Measurements from ENCODE around the gene CDK15. TPM values are rescaled to one million over a fixed set of nuclear protein-coding genes. Genes with fewer than 3 reads are reported as not detected.
A peak's percentile ranks its signal among the peaks of the same experiment; 100 is the strongest.
"Not testable (repeated sequence)": the region's sequence is repeated elsewhere in the genome, so short reads cannot be mapped to it uniquely, and the experiment has no call there.

The CDK15 gene
- total RNA-seq, 1 donor from 2014 or later, result not detected

DNA sequence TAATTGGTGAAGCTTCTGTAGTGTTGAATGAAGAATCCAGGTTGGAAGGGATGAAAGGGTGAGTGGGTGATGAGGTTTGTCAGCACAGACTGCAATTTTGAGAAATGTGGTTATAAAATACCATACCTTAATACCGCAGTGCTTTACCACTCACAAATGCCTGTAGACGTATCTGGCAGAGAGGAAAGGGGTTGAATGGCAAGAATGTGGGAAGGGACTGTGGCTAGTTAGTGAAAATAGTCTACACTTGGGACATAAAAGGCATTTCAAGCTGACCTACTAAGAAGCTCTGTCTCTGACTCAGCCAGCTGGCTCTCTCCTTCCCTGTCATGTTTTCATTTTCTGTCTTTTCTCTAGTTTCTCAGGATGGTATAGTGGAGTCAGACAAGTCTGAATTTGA is 25.1 kb downstream of the CDK15 start:
- no peak for DNase-seq

DNA sequence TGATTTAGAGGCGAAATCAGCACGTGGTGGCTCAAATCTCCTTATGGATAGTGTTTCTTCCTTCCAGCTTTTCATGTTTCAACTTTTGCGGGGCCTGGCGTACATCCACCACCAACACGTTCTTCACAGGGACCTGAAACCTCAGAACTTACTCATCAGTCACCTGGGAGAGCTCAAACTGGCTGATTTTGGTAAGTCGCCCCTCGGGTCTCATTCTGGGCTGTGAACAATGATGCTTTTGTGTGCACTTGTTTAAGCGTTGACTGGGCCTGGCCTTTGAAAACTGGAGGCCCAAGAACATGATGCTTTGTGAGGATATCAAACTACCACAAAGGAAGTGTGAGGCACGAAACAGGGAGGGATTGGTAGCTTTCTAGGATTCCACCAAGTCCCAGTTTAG is 27.4 kb downstream of the CDK15 start:
- no peak for DNase-seq

DNA sequence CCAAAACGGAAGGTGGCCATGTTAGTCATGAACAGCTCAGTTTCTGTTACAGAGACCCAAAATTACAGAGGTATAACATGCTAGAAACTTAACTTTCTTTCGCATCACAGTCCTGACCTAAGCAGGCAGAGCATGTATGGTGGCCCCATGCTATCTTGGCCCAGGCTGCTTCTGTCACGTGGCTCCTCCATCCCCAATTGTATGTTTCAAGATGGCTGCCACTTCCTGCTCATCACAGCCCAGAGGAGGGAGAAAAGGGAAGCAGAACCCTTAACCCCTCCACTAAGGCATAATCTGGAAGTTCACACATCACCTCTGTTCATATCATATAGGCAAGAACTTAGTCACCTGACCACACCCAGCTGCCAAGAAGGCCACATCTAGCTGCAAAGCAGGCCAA is 28.7 kb downstream of the CDK15 start:
- DNase-seq, result no peak

DNA sequence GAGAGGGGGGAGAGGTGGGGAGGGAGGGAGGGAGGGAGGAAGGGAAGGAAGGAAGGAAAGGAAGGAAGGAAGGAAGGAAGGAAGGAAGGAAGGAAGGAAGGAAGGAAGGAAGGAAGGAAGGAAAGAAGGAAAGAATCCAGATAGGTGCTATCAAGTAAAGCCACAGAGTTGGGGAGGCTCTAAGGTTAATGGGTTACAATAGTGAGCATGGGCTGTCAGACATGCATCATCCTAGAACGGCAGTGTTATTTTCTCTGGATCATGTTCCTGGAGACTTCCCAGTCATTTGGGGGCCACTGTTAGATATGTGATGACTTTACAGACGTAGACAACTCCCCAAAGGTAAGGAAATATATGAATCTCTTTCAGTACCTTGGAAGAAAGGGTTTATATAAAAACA is 31.1 kb downstream of the CDK15 start:
- no peak for DNase-seq

DNA sequence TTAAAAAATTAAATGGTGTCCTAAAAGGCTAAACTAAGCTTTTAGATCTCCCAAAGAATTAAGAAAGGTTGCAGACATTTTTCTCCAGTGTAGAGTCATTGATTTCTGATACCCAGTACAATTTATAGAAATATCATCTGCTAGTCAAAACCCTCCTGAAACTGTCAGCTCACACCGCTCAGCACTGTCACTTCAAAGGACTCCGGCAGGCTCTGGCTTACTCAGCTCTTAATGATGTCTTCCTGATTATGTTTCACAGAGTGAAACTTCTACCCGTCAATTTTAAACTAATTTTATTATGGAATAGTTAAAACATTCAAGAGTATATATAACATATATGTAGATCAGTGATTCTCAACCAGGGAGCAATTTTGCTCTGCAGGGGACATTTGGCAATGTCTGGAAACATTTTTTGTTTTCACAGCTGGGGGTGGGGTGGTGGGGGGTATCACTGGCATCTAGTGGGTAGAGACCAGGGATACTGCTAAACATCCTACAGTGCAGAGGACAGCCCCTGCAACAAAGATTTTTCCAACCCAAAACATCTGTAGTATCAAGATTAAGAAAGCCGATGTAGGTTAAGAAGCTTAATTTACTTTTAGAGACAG is 31.6 kb downstream of the CDK15 start:
- DNase-seq, result no peak

DNA sequence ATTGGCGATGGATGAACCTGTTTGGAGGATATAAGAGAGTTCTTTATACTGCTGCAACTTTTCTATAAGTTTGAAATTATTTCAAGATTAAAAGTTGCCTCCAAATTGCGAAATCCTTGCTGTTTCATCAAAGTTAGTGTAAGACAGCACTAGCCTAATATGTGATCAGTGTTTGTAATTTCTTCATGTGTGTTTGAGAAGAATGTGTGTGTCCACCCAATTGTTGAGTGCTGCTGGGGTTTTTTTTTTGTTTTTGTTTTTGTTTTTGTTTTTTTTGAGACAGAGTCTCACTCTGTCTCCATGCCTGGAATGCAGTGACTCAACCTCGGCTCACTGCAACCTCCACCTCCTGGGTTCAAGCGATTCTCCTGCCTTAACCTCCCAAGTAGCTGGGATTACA is 33.4 kb downstream of the CDK15 start:
- DNase-seq, result no peak

DNA sequence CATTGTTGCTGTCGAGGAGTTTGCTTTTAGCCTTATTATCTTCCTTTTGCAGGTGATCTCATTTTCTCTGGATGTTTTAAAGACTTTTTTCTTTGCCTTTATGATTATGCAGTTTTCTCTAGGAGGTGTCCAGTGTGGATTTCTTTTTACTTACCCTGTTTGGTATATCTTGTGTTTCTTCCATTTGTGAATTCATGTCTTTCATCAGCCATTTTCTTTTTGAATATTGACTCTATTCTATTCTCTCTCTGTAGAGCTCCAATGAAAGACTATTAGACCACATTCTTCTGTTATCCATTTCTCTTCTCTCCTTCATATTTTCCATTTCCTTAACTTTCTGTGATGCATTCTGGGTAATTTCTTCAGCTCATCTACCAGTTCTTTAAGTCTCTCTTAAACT is 34.4 kb downstream of the CDK15 start:
- DNase-seq, result no peak

DNA sequence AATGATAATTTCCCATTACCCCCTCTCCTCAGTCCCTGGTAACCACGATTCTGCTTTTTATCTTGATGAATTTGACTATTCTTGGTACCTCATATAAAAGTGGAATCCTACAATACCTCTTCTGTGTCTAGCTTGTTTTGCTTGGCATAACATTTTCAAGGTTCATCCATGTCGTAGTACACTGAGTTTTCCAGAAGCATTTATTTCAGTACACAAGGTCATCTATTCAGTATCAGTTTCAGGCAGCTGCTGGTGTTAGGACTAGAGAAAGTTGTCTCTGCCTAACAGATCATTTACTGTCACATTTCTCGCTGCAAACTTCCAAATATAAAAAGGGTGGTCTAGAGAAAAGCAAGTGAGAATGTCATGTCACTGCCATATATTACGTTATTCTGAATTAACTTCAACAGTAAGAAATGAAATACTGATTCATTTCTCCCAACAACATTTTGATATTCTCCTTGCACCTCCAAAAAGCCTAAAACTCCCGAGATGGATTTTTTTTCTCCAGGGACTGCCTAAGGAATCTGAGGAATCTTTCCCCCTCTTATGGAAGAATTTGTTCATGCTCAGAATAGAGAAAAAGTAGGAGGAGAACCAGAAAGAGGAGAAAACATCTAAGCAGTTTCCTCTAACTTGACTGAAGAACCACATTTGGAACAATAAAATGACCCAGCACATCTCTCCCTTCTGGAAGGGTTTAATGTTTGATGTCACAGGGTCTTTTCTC is 36.0 kb downstream of the CDK15 start:
- no peak for DNase-seq

DNA sequence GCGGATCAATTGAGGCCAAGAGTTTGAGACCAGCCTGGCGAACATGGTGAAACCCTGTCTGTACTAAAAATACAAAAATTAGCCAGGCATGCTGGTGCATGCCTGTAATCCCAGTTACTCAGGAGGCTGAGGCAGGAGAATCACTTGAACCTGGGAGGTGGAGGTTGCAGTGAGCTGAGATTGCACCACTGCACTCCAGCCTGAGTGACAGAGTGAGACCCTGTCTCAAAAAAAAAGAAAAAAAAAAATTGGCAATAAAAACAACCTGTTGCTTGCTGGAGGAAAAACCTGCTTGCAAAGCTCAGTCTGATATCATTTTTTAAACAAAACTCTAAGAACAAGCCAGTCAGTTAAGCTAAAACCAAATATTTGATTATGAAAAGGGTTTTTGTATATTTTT is 38.6 kb downstream of the CDK15 start:
- DNase-seq, result not testable (repeated sequence)

DNA sequence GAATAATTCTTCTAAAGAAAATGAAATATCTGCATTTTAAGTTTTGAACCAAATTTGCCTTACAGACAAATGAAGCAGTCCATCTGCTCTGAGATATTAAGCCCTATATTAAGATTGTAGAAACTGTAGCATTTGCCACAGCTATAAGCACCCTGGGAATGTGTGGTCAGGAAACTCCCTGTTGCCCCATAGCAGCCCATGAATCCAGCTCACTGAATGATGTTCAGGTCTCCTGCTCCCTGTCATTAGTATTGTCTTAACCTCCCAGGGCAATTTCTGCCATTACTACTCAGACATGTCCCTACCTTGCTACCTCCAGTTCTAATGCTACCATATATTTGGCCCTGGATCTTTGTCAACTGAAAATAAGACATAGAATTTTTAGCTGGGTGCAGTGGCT is 41.1 kb downstream of the CDK15 start:
- no peak for DNase-seq

DNA sequence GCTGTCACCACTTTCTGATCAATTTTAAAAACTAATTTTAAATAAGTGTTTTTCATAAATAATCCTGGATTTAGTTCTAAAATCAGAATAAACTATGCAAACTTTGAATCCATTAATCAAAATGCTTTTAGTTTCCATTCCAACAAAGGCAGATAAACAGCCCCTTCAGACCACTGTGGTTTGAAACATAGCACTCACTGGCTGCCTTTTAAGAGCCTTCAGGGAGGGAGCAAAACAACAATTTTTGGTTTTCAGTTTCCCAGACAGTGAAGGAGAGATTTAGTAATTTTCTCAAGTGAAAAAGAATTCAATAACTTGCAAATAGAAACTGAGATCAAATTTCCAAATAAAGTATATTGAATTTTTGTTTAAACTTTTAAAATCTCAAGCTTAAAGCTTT is 46.1 kb downstream of the CDK15 start:
- no peak for DNase-seq

DNA sequence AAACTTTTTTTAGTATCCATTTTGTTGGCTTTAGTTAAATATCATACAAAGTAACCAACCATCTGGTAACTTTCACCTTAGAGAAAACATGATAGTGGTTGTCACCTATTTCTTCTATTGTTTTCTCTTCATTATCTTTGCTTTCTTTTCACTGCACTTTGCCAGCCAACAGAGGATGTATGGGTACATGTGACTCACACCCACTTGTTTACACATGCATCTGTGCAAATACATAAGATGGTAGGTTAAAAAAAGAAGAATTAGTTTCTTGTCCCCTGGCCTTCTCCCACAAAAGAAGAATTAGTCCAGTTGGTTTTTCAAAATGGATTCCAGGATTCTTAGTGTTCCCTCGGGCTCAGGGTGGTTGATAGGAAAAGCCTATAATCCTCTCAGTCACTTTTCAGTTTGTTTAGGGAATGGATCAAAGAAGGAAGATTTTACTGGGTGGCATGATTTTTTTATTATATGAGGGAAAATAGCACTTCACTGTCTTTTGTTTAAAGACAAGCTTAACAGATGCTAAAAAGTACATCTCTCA is 46.6 kb downstream of the CDK15 start:
- DNase-seq, result no peak

DNA sequence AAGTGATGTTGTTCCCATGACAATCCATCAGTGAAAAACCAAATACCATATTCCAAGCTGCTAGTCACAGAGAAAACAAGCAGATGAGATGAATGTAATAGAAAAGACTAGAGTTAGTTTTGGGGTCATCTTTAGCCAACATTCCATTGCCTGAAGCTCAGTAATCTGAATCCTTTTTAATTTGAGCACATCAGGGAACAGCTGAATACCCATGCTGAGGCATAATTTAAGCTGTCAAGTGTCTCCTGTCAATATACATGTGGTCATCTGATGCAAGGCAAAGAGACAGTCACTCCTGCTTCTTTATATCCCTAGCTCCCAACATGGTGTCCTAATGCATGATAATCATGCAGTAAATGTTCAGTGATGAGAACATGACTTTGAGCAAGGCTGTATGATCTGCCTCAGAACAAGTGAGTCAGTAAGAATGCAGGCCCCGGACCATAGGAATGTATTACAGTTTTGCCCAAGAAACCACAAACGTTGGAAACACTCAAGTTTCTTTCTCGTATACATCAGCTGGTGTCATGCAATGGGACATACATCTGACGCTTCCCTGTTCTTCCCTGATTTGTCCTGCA is 48.0 kb downstream of the CDK15 start:
- DNase-seq, result no peak

DNA sequence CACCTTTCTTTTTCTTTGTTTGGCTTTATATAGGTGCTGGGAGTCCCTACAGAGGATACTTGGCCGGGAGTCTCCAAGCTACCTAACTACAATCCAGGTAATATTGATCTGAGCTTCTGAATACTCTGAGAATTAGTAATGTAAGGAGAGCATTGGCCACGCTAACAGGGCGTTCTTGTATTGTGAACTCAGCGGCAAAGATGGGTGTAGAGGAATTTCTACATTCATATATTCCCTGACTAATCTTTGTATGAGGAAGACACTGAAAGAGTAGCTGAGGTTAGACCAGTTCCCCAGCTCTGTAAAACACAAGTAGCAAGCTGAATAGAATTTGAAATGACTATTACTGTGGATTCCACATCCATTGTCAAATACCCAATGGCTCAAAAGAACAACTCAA is 48.5 kb downstream of the CDK15 start:
- DNase-seq, result no peak

DNA sequence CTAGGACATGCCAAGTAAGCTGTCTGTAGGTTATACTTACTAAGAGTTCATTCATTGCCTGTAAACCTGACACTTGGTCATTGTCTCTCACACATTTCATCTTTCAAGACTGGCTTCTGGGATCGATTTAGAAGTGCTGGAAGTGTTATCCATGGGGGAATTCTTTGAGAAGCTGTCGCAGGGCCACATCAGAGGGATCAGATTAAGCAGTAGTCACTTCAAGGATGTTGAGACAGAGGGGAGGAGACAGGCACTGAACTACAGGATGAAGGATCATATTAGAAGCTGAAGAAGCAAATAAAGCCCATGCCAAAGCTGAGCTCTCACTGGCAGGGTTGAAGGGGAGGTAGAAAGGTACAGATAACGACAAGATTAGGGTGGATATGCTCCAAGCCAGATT is 49.0 kb downstream of the CDK15 start:
- no peak for DNase-seq

DNA sequence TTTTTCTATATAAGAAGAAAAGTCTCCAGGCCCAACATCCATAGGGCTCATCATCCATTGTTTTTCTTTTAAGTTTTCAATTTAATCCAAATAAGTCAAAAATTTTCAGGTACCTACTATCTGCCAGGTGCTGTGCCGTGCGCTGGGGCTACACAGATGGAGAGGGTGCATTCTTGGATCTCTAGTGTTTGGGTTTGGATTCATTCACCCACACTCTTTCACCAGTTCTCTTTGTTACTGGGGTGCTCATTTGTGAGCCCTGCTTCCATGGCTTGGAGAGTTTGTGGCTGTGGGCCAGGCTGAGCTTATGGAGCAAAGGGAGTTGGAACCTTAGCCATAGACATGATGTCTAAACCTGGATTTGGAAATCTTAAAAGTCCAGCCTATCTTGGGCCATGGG is 51.0 kb downstream of the CDK15 start:
- no peak for DNase-seq

DNA sequence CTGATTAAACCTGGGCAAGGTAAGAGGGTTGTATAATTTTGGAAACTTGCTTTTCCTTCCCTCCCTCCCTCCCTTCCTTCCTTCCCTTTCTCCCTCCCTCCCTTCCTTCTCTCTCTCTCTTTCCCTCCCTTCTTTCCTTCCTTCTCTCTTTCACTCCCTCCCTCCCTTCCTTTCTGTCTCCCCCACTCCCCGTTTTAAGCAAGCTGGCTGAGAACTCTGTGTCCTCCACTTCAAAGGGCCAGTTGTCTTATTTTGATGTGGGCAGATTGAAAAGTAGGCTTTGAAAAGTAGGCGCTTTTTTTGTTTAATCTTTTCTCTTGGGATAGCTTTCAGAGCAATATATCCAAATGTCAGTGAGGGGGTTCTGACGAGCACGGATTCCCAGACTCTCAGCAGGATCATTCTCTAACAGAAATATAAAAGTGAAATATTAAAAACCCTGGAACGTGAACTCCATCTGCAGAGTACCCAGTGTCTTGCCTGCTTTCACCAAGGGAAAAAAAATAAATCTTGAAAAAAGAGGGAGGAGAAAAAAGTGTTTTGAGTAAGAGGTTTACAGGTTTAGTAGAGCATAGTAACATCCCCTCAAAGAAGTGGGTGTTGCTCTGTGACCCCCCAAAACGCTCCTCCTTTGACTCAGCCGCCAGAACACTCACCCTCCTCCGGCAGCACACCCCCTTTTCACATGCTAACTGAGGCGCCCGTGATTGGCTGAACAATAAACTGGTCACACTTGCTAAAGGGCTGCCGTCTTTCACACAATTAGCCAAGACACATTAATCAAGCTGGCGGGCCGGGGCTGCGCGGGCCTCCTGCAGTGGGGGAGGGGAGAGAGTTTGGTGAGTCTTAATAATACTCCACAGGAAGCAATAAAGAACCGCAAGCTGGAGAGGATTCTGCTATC is 52.2 kb downstream of the CDK15 start:
- DNase-seq, result peak; percentile 19

DNA sequence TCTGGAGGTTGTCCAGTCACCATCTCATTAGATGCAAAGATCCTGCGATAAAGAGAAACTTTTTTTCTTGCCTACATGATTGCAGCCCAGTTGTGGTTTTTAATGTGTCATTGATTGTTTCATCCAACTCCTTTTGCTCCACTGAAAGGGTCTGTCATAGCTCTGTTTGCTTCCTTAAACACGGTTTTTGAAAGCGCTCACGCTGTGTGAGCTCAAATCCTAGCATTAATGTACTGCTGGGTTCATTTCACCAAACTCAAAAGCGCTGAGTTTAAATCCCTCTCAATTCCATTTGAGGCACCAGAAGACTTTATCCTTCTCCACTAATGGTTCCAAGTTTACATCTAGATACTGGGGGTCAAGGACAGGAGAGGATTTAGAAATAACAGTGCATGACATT is 53.6 kb downstream of the CDK15 start:
- DNase-seq, result no peak

DNA sequence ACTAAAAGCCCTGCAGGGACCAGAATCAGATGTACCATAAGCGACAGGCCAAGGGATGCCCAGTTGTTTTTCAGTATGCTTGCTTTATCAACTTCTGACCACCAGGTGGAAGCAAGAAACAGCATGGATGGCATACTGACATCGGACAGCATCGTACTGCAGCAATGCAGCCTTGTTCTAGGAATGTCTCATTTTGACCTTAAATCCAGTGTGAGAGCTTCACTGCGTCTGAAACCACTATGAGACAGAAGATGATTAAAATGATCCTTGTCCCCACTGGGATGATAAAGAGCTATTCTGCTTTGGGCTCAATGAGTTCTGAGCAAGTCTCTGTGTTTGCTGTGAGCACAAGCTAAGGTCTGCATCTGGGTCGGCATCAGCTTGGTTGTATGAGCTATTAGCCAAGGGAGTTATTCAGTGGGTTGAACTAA is 54.3 kb downstream of the CDK15 start:
- peak; percentile 65 for DNase-seq

DNA sequence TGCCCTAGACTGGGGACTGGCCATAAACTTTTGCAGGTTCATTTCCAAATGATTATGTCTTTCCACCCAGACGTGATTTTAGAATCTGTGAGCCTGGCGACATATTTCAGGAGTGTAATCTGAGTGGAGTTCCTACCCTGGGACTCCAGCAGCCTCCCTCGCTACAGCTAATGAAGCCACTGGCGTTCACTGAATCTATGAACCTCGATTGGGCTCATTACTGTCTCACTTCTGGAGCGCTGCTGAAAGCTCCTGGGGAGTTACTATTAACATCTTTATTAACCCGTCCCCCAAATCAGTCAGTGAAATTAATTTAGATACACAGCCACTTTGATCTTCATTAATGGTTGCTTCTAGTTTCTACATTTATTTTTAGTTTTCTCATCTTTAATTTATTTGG is 56.5 kb downstream of the CDK15 start:
- no peak for DNase-seq

DNA sequence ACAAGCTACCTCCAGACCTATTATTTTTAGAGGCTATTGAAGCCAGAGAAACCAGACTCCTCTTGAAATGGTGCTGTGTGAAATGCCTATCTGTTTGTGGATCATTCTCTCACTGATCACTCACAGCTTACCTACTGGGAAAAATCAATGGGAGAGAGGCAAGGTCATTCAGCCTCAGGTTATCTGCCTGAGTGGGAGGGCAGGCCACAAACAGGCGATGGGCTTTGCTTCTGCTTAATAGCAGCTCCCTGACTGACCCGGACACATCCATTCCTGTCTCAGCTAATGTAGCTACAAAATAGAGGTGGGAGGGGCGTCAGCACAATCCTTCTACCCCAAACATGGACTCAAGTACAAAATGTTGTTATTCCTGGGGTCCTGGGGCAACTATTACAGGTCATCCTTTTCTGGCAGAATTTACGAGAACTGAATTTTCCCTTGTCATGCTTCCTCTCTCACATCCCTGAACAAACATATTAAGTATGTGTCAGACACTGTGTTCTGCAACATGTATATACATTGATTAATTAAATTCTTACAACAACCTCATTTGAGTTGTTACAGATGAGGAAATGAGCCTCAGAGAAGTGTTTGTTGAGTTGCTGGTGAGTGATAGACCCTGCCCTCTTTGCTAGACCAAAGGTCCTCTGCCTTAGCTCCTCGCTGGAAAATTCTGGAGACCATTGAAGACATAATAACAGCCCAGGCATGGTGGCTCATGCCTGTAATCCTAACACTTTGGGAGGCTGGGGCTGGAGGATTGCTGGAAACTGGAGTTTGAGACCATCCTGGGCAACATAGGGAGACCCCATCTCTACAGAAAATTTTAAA is 60.5 kb downstream of the CDK15 start:
- no peak for DNase-seq

DNA sequence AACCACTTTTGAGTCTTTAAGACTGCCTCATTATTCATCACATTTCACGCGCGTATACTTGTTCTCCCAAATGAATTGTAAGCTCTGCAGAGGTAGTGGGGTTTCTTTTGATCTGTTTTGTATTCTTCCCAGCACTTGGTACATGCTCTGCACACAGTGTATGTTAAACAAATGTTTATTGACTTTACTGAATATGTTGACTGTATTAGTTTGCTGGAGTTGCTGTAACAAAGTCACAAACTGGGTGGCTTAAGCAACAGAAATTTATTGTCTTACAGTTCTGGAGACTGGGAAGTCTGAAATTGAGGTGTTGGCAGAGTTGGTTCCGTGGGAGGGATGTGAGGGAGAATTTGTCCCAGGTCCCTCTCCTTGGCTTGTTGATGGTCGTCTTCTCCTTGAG is 65.1 kb downstream of the CDK15 start:
- no peak for DNase-seq
